ENCODE results near the gene WNT11. TPM values are rescaled to one million over a fixed set of nuclear protein-coding genes. Genes with fewer than 3 reads are reported as not detected.

WNT11 gene
- total RNA-seq, 2 experiments from 2014 or later = 0.30 to 1.2 TPM

DNA sequence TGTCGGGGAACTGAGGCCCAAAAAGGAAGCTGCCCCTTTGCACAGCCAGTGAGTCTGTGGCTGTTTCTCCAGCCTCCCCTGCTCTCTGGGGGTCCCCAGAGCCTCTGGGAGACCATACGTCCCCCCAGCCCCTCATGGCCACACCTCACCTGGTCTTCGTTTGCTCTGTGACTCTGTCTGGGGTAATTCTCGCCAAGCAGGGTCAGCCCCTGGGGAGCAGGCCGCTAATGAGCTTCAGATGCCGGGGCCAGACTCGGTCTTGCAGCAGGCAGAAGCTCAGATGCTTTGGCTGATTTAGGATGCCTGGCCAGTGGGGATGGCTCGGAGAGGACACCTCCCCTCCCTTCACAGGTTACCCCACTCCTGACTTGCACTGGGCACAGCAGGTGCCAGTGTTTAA is 24.1 kb upstream of the WNT11 start:
- Histone ChIP-seq H3K27me3 (ENCODE audit: control insufficient read depth in 1 of 2, insufficient read depth in 2 of 2, low read length in 2 of 2) (no peaks in the 10 kb centered on the region), H3K4me3 (ENCODE audit: low read length) (no peak overlapping the region), H3K9me3 (ENCODE audit: control insufficient read depth in 1 of 2, insufficient read depth in 1 of 2, low read length in 2 of 2) (no peaks in the 10 kb centered on the region), H3K36me3 (ENCODE audit: insufficient read depth, low read length) (no peaks in the 10 kb centered on the region), H3K4me1 (ENCODE audit: insufficient read depth, low read length) (peaks cover 49% of the 10 kb centered on the region), H3K27ac (ENCODE audit: low read depth in 1 of 2, low read length in 2 of 2) (no peak overlapping the region)
- TF ChIP-seq, protein P1, sequence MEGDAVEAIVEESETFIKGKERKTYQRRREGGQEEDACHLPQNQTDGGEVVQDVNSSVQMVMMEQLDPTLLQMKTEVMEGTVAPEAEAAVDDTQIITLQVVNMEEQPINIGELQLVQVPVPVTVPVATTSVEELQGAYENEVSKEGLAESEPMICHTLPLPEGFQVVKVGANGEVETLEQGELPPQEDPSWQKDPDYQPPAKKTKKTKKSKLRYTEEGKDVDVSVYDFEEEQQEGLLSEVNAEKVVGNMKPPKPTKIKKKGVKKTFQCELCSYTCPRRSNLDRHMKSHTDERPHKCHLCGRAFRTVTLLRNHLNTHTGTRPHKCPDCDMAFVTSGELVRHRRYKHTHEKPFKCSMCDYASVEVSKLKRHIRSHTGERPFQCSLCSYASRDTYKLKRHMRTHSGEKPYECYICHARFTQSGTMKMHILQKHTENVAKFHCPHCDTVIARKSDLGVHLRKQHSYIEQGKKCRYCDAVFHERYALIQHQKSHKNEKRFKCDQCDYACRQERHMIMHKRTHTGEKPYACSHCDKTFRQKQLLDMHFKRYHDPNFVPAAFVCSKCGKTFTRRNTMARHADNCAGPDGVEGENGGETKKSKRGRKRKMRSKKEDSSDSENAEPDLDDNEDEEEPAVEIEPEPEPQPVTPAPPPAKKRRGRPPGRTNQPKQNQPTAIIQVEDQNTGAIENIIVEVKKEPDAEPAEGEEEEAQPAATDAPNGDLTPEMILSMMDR (IDR thresholded peaks at IDR 0.05) = no peak
- DNase-seq (no peak), ATAC-seq (ENCODE audit: poor library complexity) (no peak)
- H3K27ac Mint-ChIP-seq = no peak overlapping the region
- ChIA-PET CTCF (interaction anchor here (2.1 kb wide), 1 partner anchor 22 kb away, joined by 9 read pairs; no protein-coding TSS in a partner anchor), POLR2A (interaction anchor here (5.9 kb wide), 1 partner anchor 21 kb away, joined by 52 read pairs; no protein-coding TSS in a partner anchor)
- H3K4me3 Mint-ChIP-seq = no peak overlapping the region
- peaks cover 7% of the 10 kb centered on the region for H3K27me3 Mint-ChIP-seq
- H3K4me1 Mint-ChIP-seq (ENCODE audit: low read depth) = peaks cover 41% of the 10 kb centered on the region
- H3K9me3 Mint-ChIP-seq = no peaks in the 10 kb centered on the region
- peaks cover 9% of the 10 kb centered on the region for H3K36me3 Mint-ChIP-seq (ENCODE audit: low read depth)
- intact Hi-C loops (cut with DNase I, micrococcal nuclease) = loop anchor here in 1 of 2 experiments (5.0 to 10.0 kb wide), 2 partner anchors 152 to 814 kb away; partner anchors contain the start of genes GVQW3 and THAP12

DNA sequence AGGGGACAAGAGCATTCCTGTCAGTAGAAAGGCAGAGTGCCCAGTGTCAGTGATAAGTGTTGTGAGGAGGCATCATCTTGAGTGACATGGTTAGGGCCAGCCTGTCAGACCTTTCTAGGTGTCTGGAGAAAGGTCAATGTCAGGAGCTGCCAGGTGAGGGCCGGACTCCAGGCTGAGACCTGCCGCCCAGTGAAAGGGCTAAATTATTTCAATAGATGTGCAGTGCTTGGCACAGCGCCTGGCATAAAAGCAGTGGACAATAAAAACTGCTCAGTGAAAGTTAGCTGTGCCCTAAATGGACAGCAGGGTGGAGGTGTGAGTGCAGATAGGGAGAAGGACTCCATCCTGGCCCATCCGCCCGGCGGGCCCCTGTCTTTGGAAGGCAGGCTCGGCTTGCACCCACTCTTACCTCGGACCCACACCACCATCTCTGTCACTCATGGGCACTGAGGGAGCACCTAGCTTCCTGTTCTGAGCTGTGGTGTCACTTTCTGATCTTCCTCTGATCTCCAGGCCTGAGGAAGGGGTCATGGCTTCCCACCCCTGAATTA is 23.5 kb upstream of the WNT11 start:
- H3K27ac Mint-ChIP-seq = no peak overlapping the region
- H3K4me1 Mint-ChIP-seq (ENCODE audit: low read depth) = peaks cover 34% of the 10 kb centered on the region
- ChIA-PET CTCF (no interaction called here), POLR2A (interaction anchor here (5.9 kb wide), 1 partner anchor 21 kb away, joined by 52 read pairs; no protein-coding TSS in a partner anchor)
- no peak for ATAC-seq (ENCODE audit: poor library complexity)
- Histone ChIP-seq H3K4me1 (ENCODE audit: insufficient read depth, low read length) (peaks cover 47% of the 10 kb centered on the region), H3K4me3 (ENCODE audit: low read length) (no peak overlapping the region), H3K27me3 (ENCODE audit: control insufficient read depth in 1 of 2, insufficient read depth in 2 of 2, low read length in 2 of 2) (no peaks in the 10 kb centered on the region), H3K9me3 (ENCODE audit: control insufficient read depth in 1 of 2, insufficient read depth in 1 of 2, low read length in 2 of 2) (no peaks in the 10 kb centered on the region), H3K27ac (ENCODE audit: low read depth in 1 of 2, low read length in 2 of 2) (no peak overlapping the region), H3K36me3 (ENCODE audit: insufficient read depth, low read length) (no peaks in the 10 kb centered on the region)
- peaks cover 3% of the 10 kb centered on the region for H3K27me3 Mint-ChIP-seq
- H3K36me3 Mint-ChIP-seq (ENCODE audit: low read depth) = peaks cover 3% of the 10 kb centered on the region
- H3K4me3 Mint-ChIP-seq = no peak overlapping the region
- no peaks in the 10 kb centered on the region for H3K9me3 Mint-ChIP-seq
- intact Hi-C loops (cut with DNase I, micrococcal nuclease) = loop anchor here in 1 of 2 experiments (5.0 to 10.0 kb wide), 2 partner anchors 153 to 815 kb away; partner anchors contain the start of genes GVQW3 and THAP12
- DNase-seq = no peak
- TF ChIP-seq, protein P1 (IDR thresholded peaks at IDR 0.05) = no peak

DNA sequence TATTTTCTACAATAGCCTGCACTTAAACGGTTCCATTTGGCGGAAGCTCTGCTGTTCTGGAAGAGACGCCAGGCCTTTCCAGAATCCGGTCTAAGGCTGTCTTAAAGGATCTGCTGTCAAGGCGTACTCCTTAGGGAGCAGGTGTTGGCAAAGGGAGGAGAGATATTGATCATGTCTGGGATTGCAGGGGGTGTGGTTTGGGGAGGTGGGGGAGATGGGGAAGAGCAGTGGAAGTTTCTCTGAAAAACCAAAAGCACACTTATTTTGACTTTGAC is 22.5 kb upstream of the WNT11 start:
- Histone ChIP-seq H3K4me1 (ENCODE audit: insufficient read depth, low read length) (peaks cover 37% of the 10 kb centered on the region), H3K27me3 (ENCODE audit: control insufficient read depth in 1 of 2, insufficient read depth in 2 of 2, low read length in 2 of 2) (no peaks in the 10 kb centered on the region), H3K9me3 (ENCODE audit: control insufficient read depth in 1 of 2, insufficient read depth in 1 of 2, low read length in 2 of 2) (no peaks in the 10 kb centered on the region), H3K4me3 (ENCODE audit: low read length) (no peak overlapping the region), H3K27ac (ENCODE audit: low read depth in 1 of 2, low read length in 2 of 2) (no peak overlapping the region), H3K36me3 (ENCODE audit: insufficient read depth, low read length) (no peaks in the 10 kb centered on the region)
- no peaks in the 10 kb centered on the region for H3K36me3 Mint-ChIP-seq (ENCODE audit: low read depth)
- no peak overlapping the region for H3K27ac Mint-ChIP-seq
- peaks cover 29% of the 10 kb centered on the region for H3K4me1 Mint-ChIP-seq (ENCODE audit: low read depth)
- no peak overlapping the region for H3K4me3 Mint-ChIP-seq
- H3K9me3 Mint-ChIP-seq = no peaks in the 10 kb centered on the region
- no peak for ATAC-seq (ENCODE audit: poor library complexity)
- intact Hi-C loops (cut with DNase I, micrococcal nuclease) = no loop called here
- DNase-seq = no peak
- H3K27me3 Mint-ChIP-seq = peaks cover 3% of the 10 kb centered on the region
- ChIA-PET CTCF (interaction anchor here (0.6 kb wide), 1 partner anchor 21 kb away, joined by 3 read pairs; no protein-coding TSS in a partner anchor), POLR2A (no interaction called here)
- TF ChIP-seq, protein P1 (IDR thresholded peaks at IDR 0.05) = no peak

Measured in CD4-positive, alpha-beta T cell (primary cell).